Activated T-cell treated with anti-CD3 and anti-CD28 coated beads, Interleukin-2, amount 50 U/mL, for 1 hour (primary cell): ENCODE measurements around the gene THSD7A.

Experiments
- DNase-seq: peaks from one replicate; pipeline ENCODE4 v3.0.0-alpha.2; 2020

THSD7A gene

GRCh38 chr7:11699666-11700065, 132.3 kb downstream of the THSD7A start:
- DNase-seq: no peak

- no peak for DNase-seq
Observed at GRCh38 chr7:11698384-11698871, 133.6 kb downstream of the THSD7A start.

GRCh38 chr7:11690395-11690794, 141.6 kb downstream of the THSD7A start:
- DNase-seq: no peak

- no peak for DNase-seq
Observed at GRCh38 chr7:11689096-11689495, 142.9 kb downstream of the THSD7A start.

- no peak for DNase-seq
Observed at GRCh38 chr7:11681461-11681860, 150.5 kb downstream of the THSD7A start.

- no peak for DNase-seq
Observed at GRCh38 chr7:11675163-11675562, 156.8 kb downstream of the THSD7A start.

GRCh38 chr7:11668727-11669126, 163.3 kb downstream of the THSD7A start:
- no peak for DNase-seq

GRCh38 chr7:11667810-11668185, 164.2 kb downstream of the THSD7A start:
- DNase-seq: no peak

- DNase-seq: no peak
Observed at GRCh38 chr7:11667071-11667809, 164.8 kb downstream of the THSD7A start.

- DNase-seq: no peak
Observed at GRCh38 chr7:11665357-11665756, 166.6 kb downstream of the THSD7A start.

- DNase-seq: no peak
Observed at GRCh38 chr7:11655642-11656041, 176.4 kb downstream of the THSD7A start.

- DNase-seq: no peak
Observed at GRCh38 chr7:11655163-11655562, 176.8 kb downstream of the THSD7A start.

- no peak for DNase-seq
Observed at GRCh38 chr7:11650500-11650899, 181.5 kb downstream of the THSD7A start.

- no peak for DNase-seq
Observed at GRCh38 chr7:11650030-11650429, 182.0 kb downstream of the THSD7A start.

GRCh38 chr7:11648980-11649379, 183.0 kb downstream of the THSD7A start:
- no peak for DNase-seq

- DNase-seq: no peak
Observed at GRCh38 chr7:11648101-11648500, 183.9 kb downstream of the THSD7A start.

GRCh38 chr7:11642841-11643240, 189.2 kb downstream of the THSD7A start:
- no peak for DNase-seq

- DNase-seq: no peak
Observed at GRCh38 chr7:11642276-11642675, 189.7 kb downstream of the THSD7A start.

- no peak for DNase-seq
Observed at GRCh38 chr7:11638011-11638774, 193.8 kb downstream of the THSD7A start.

- DNase-seq: no peak
Observed at GRCh38 chr7:11636274-11636673, 195.7 kb downstream of the THSD7A start.

- DNase-seq: no peak
Observed at GRCh38 chr7:11633310-11633709, 198.7 kb downstream of the THSD7A start.

GRCh38 chr7:11630355-11630754, 201.6 kb downstream of the THSD7A start:
- DNase-seq: no peak

- no peak for DNase-seq
Observed at GRCh38 chr7:11625669-11626068, 206.3 kb downstream of the THSD7A start.

- DNase-seq: no peak
Observed at GRCh38 chr7:11623093-11623678, 208.8 kb downstream of the THSD7A start.
